Measurements from ENCODE around the gene FBXW7.

FBXW7 gene

DNA sequence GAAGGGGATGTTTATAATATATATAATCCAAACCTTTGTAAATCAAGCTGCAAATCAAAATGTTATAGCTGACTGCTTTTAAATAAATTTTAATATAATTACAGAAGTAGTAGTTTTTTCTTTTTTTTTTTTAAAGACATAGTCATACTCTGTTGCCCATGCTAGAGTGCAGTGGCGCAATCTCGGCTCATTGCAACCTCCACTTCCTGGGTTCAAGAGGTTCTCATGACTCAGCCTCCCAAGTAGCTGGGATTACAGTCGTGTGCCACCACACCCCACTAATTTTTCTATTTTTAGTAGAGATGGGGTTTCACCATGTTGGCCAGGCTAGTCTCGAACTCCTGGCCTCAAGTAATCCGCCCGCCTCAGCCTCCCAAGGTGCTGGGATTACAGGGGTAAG lies 178.7 kb downstream of the FBXW7 start:
- no peak overlapping the region for H3K27ac ChIP-seq
- H3K4me3 ChIP-seq, result no peak overlapping the region

- Histone ChIP-seq H3K4me3 (no peak overlapping the region), H3K27ac (peak overlapping the region in 1 of 21 experiments; percentile 17)
Observed at GRCh38 chr4:152356428-152357034, 179.4 kb downstream of the FBXW7 start.

- H3K27ac ChIP-seq, result peak overlapping the region in 20 of 21 experiments; percentile 17 to 87 (median 72)
- H3K4me3 ChIP-seq, result peak overlapping the region; percentile 28 to 51 (median 31)
Observed at GRCh38 chr4:152352622-152353116, 183.2 kb downstream of the FBXW7 start.

GRCh38 chr4:152352215-152352614 lies 183.7 kb downstream of the FBXW7 start:
- Histone ChIP-seq H3K27ac (peak overlapping the region in 20 of 21 experiments; percentile 17 to 87 (median 72)), H3K4me3 (peak overlapping the region; percentile 28 to 51 (median 31))

DNA sequence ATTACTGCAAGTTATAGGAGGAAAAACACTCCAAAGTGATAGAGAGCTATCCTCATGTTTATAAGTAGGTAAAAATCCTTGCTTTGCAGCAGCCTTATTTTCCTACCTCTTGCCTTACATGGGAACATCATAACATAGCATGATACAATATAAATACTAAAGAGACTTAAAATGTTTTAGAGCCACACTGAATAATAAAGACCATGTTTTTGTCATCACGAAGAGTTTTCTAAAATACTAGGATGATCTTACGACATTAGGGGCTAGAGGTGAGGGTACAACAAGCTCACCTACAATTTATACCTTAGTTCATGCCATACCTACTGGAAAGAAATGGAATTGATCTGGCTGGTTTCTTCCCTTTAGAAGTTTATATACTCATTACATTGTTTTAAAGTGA lies 184.8 kb downstream of the FBXW7 start:
- H3K27ac ChIP-seq, result peak overlapping the region in 14 of 21 experiments; percentile 14 to 87 (median 74)
- H3K4me3 ChIP-seq, result peak overlapping the region in 6 of 7 experiments; percentile 28 to 51 (median 30)

- Histone ChIP-seq H3K27ac (peak overlapping the region in 10 of 21 experiments; percentile 8 to 87 (median 70)), H3K4me3 (peak overlapping the region in 1 of 7 experiments; percentile 51)
Observed at GRCh38 chr4:152348670-152349069, 187.2 kb downstream of the FBXW7 start.

- H3K4me3 ChIP-seq, result peak overlapping the region in 1 of 7 experiments; percentile 51
- peak overlapping the region in 4 of 21 experiments; percentile 2 to 79 (median 30) for H3K27ac ChIP-seq
Observed at GRCh38 chr4:152346979-152347378, 188.9 kb downstream of the FBXW7 start.

DNA sequence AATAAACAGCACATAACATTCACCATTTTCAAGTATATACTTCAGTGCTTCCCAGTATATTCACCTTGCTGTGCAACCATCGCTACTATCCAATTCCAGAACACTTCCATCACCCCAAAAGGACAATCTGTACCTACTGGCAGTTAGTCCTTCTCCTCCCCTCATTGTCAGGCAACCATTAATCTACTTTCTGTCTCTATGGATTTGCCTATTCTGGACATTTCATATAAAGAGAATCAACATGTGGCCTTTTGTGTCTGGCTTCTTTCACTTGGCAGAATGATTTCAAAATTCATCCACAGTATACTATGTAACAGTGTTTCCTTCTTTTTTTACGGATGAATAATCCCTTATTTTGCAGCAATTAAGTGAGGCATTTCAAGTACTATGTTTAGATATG lies 189.4 kb downstream of the FBXW7 start:
- peak overlapping the region in 1 of 7 experiments; percentile 51 for H3K4me3 ChIP-seq
- H3K27ac ChIP-seq, result peak overlapping the region in 6 of 21 experiments; percentile 17 to 79 (median 33)

DNA sequence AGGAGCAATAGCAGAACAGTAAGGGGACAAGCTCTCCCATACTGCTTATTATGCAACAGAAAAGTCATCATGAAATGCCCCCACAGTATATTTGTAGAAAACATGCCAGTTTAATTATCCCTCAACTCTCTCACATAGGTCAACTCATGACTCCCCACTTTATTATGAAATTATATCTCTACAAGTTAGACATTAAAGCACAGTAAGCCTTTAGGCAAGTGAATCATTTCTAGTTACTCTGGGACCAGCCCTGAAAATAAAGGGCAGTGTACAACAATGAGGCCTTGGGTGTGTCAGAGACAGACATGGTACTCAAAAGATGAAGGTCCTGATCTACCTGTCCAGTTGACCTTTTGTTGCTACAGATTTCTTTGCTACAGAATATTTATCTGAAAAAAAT lies 191.9 kb downstream of the FBXW7 start:
- no peak overlapping the region for H3K27ac ChIP-seq
- H3K4me3 ChIP-seq, result no peak overlapping the region

DNA sequence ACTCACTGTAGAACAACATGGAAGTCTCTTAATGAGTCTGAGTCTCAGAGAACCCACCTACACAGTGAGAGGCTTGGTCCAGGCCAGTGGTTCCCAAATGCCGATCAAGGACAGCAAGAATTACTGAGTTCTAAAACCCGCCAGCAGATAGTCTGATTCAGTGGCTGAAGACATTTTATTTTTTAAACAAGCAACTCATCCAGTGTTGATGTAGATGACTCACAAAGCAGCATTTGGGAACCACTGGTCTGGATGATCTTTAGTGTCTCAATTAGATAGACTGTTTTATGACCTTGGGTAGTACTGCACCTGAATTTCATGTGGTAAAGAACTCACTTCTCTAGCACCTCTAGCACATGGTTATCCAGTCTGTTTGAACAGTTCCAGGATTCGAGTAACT lies 193.6 kb downstream of the FBXW7 start:
- H3K27ac ChIP-seq, result no peak overlapping the region

GRCh38 chr4:152340818-152341217 lies 195.1 kb downstream of the FBXW7 start:
- no peak overlapping the region for H3K27ac ChIP-seq

More for the DNA sequence above, 193.6 kb downstream of the FBXW7 start:
- H3K4me3 ChIP-seq, result no peak overlapping the region

GRCh38 chr4:152339576-152339975 lies 196.3 kb downstream of the FBXW7 start:
- no peak overlapping the region for H3K4me3 ChIP-seq
- no peak overlapping the region for H3K27ac ChIP-seq

More at GRCh38 chr4:152340818-152341217, 195.1 kb downstream of the FBXW7 start:
- H3K4me3 ChIP-seq, result no peak overlapping the region

DNA sequence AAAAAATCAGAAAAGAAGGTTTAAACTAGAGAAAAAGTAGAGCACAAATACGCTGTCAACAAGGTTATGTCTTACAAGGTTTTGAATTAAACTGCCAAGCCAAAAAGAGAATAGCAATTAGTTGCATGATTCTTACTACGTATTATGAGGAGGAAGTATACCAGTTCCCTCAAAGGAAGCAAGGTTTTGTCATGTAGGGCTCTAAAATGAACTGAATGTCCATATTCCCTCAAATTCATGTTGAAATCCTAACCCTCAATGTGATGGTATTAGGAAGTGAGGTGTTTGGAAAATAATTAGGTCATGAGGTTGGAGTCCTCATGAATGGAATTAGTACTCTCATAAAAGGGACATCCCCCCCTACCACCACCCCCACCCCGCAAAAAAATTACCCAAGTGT lies 201.0 kb downstream of the FBXW7 start:
- Histone ChIP-seq H3K4me3 (no peak overlapping the region), H3K27ac (peak overlapping the region in 1 of 21 experiments; percentile 49)

DNA sequence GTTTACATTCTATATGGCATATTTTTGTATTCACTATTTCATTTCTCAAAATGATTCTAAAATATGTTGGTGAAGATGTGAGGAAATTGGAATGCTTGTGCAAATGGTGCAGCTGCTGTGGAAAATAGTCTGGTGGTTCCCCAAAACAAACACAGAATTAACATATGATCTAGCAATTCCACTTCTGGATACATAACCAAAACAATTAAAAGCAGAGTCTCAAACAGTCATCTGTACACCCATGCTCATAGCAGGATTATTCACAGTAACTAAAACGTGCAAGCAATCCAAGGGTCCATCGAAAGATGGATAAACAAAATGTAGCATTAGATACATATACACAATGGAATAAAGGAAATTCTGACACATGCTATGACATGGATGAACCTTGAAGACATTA lies 204.8 kb downstream of the FBXW7 start:
- Histone ChIP-seq H3K27ac (peak overlapping the region in 1 of 21 experiments; percentile 18), H3K4me3 (no peak overlapping the region)

DNA sequence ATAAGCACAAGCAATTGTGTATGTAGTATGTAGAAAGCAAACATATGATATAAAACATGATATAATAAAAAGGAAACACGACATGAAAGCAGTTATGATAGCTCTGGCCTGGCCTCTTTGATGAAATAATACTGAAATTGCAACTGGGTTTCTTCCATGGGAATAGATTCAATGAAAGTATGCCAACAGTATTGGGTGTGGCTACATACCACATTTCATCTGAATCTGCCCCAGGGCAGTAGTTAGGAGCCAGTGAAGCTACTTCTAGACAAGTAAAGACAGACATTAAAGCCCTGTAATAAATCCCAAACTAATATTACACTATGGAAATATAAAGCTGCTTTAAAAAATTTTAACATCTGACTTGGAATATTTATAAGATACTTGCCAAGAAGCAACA lies 207.3 kb downstream of the FBXW7 start:
- H3K4me3 ChIP-seq, result no peak overlapping the region
- H3K27ac ChIP-seq, result peak overlapping the region in 7 of 21 experiments; percentile 4 to 75 (median 34)

DNA sequence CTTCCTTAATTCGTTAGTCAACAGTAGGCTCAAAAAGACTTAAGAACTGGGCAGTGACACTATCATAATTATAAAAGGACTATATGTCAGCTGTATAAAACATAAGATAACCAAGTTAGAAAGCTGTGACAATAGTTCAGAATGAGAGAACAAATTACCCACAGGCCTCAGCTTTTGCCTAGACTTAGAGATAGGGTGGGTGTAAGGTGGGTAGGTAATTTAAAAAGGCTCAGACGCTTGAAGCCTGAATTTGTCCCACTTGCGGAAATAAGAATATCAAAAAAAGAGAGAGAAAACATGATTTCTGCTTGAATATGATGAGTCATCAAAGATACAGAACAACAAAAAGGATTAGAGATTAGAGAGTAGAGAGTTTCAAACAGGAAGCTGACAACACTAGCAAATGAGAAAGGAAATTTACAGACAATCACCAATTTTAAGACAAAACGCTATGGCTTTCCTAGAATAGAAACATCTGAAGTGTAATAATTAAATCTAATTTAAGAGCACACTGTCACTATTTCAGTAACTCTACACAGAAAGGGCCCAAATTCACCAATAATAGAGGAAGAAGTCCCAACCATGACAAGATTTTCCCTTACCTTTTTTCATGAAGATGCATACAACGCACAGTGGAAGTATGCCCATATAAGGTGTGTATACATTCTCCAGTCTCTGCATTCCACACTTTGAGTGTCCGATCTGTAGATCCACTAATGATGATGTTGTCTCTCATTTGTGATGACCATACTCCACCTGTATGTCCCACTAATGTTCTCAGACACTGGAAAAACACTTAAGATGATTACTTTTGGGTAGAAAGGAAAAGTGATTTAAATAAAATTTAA lies 208.1 kb downstream of the FBXW7 start:
- Histone ChIP-seq H3K4me3 (no peak overlapping the region), H3K27ac (peak overlapping the region in 14 of 21 experiments; percentile 1 to 75 (median 32))

DNA sequence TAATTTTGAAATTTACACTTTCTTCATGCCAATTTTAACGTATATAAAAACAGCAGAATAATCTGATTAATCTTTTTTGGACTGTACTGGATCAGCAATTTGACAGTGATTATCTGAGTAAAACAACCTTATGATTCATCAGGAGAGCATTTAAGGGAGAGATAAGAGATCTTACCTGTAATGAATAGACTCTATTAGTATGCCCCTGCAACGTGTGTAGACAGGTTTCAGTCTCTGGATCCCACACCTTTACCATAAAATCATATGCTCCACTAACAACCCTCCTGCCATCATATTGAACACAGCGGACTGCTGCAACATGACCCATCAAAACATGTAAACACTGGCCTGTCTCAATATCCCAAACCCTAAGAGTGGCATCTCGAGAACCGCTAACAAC lies 210.1 kb downstream of the FBXW7 start:
- H3K27ac ChIP-seq, result no peak overlapping the region
- no peak overlapping the region for H3K4me3 ChIP-seq

GRCh38 chr4:152323221-152323620 lies 212.7 kb downstream of the FBXW7 start:
- H3K4me3 ChIP-seq, result no peak overlapping the region
- H3K27ac ChIP-seq, result no peak overlapping the region

DNA sequence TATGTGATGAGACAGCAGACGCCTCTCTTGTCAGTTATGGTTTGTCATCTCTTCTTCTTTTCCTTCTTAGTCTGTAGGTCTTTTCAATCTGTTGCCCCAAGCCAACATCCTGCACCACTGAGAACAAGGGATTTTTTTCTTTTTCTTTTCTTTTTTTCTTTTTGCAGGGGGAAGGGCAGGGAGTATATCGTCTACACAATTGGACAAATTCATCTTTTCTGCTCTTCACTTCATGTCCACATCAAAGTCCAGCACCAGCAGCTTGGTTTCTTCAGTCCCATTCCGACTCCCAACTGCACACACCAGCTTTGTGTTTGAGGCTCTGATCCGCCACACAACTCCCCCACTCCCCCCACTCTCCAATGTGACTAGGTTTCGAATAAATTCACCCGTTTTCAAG lies 213.2 kb downstream of the FBXW7 start:
- Histone ChIP-seq H3K27ac (no peak overlapping the region), H3K4me3 (no peak overlapping the region)

DNA sequence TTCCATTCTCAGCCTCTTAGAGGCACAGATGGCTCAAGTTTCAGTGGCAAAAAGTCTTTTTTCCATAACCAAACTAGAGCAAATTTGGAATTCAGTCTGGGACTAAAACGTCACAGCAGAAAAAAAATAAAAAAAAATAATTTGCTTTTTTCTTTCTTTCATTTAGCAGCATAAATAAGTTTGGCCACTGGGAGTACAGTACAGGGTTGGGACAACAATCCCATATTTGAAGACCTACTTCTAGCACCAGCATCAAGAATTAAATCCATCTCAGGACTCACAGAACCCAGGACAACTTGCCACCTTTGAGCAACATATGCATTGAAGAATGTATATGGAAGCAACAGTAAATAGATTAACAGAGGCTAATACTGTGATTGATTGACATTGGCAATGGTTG lies 214.0 kb downstream of the FBXW7 start:
- no peak overlapping the region for H3K4me3 ChIP-seq
- H3K27ac ChIP-seq, result no peak overlapping the region

GRCh38 chr4:152321398-152321797 lies 214.5 kb downstream of the FBXW7 start:
- no peak overlapping the region for H3K27ac ChIP-seq
- no peak overlapping the region for H3K4me3 ChIP-seq

All from skin epidermis (tissue), 12 donors.